ENCODE data around the gene ANXA9. TPM values are rescaled to one million over a fixed set of nuclear protein-coding genes. Genes with fewer than 3 reads are reported as not detected.

ANXA9 gene
- total RNA-seq, 1 experiment from 2014 or later, result 2.7 TPM

GRCh38 chr1:151032164-151032563, 50.1 kb downstream of the ANXA9 start:
- DNase-seq (ENCODE audit: low read depth, low spot score), result no peak
- Histone ChIP-seq H3K4me2 (ENCODE audit: low read length) (no peak overlapping the region), H4K20me1 (ENCODE audit: insufficient read depth) (no peaks in the 10 kb centered on the region), H3K9me2 (ENCODE audit: insufficient read depth) (no peaks in the 10 kb centered on the region), H3K4me3 (replicated peaks in 1 of 2; ENCODE audit: low read depth in 1 of 2, low read length in 2 of 2) (no peak overlapping the region), H3K4me1 (ENCODE audit: control insufficient read depth in 1 of 2, insufficient read depth in 2 of 2, low read length in 2 of 2) (peaks cover 5% of the 10 kb centered on the region in 2 experiments; a peak in 3 of 4 replicates), H3K27ac (ENCODE audit: low read depth, low read length) (no peak overlapping the region), H3K36me3 (ENCODE audit: control insufficient read depth in 1 of 2, insufficient read depth in 2 of 2, low read length in 2 of 2) (peaks cover 10 to 20% of the 10 kb centered on the region in 2 experiments; a peak in 3 of 4 replicates), H3K79me2 (ENCODE audit: insufficient read depth, low read length) (no peaks in the 10 kb centered on the region), H3K9ac (ENCODE audit: low read length) (no peak overlapping the region), H3K27me3 (ENCODE audit: insufficient read depth, low read length) (no peaks in the 10 kb centered on the region), H3K9me3 (ENCODE audit: control insufficient read depth in 1 of 2, insufficient read depth in 1 of 2, low read depth in 1 of 2, low read length in 2 of 2) (no peaks in the 10 kb centered on the region), H2AFZ (ENCODE audit: low read depth, low read length, poor library complexity, severe bottlenecking) (no peak overlapping the region)
- CTCF ChIA-PET, result no interaction called here
- BruUV-seq (replicated peaks), result no TSS peak
- no peak for TF ChIP-seq EZH2 (IDR thresholded peaks at IDR 0.05)
- no peak for TF ChIP-seq CEBPB (IDR thresholded peaks at IDR 0.05; ENCODE audit: low read depth)
- TF ChIP-seq CBX3 (IDR thresholded peaks at IDR 0.05; ENCODE audit: low read depth), result no peak
- TF ChIP-seq MAX (IDR thresholded peaks at IDR 0.05), result no peak
- TF ChIP-seq, protein P1, sequence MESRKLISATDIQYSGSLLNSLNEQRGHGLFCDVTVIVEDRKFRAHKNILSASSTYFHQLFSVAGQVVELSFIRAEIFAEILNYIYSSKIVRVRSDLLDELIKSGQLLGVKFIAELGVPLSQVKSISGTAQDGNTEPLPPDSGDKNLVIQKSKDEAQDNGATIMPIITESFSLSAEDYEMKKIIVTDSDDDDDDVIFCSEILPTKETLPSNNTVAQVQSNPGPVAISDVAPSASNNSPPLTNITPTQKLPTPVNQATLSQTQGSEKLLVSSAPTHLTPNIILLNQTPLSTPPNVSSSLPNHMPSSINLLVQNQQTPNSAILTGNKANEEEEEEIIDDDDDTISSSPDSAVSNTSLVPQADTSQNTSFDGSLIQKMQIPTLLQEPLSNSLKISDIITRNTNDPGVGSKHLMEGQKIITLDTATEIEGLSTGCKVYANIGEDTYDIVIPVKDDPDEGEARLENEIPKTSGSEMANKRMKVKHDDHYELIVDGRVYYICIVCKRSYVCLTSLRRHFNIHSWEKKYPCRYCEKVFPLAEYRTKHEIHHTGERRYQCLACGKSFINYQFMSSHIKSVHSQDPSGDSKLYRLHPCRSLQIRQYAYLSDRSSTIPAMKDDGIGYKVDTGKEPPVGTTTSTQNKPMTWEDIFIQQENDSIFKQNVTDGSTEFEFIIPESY (IDR thresholded peaks at IDR 0.05; ENCODE audit: extremely low read depth, insufficient replicate concordance, low read length), result no peak
- TF ChIP-seq ZNF274 (IDR thresholded peaks at IDR 0.05; ENCODE audit: low read depth, low read length), result no peak
- TF ChIP-seq, protein P2, sequence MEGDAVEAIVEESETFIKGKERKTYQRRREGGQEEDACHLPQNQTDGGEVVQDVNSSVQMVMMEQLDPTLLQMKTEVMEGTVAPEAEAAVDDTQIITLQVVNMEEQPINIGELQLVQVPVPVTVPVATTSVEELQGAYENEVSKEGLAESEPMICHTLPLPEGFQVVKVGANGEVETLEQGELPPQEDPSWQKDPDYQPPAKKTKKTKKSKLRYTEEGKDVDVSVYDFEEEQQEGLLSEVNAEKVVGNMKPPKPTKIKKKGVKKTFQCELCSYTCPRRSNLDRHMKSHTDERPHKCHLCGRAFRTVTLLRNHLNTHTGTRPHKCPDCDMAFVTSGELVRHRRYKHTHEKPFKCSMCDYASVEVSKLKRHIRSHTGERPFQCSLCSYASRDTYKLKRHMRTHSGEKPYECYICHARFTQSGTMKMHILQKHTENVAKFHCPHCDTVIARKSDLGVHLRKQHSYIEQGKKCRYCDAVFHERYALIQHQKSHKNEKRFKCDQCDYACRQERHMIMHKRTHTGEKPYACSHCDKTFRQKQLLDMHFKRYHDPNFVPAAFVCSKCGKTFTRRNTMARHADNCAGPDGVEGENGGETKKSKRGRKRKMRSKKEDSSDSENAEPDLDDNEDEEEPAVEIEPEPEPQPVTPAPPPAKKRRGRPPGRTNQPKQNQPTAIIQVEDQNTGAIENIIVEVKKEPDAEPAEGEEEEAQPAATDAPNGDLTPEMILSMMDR (IDR thresholded peaks at IDR 0.05 in 2 of 3, conservative IDR thresholded peaks at IDR 0.05 in 1 of 3; ENCODE audit: borderline replicate concordance in 1 of 3, insufficient read depth in 1 of 3, low read depth in 2 of 3, low read length in 2 of 3), result no peak
- TF ChIP-seq, protein P3, sequence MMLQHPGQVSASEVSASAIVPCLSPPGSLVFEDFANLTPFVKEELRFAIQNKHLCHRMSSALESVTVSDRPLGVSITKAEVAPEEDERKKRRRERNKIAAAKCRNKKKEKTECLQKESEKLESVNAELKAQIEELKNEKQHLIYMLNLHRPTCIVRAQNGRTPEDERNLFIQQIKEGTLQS (IDR thresholded peaks at IDR 0.05), result no peak
- no peak for TF ChIP-seq REST (IDR thresholded peaks at IDR 0.05; ENCODE audit: low read depth)
- no peak for TF ChIP-seq ELF1 (IDR thresholded peaks at IDR 0.05; ENCODE audit: borderline replicate concordance, low read depth)
- TF ChIP-seq SRF (IDR thresholded peaks at IDR 0.05; ENCODE audit: low read depth), result no peak
- no peak for TF ChIP-seq POLR2AphosphoS5 (IDR thresholded peaks at IDR 0.05; ENCODE audit: low read depth, low read length)
- TF ChIP-seq FOSL1 (IDR thresholded peaks at IDR 0.05; ENCODE audit: low read depth), result no peak
- TF ChIP-seq ZFX (IDR thresholded peaks at IDR 0.05), result no peak
- no peak for TF ChIP-seq SP1 (IDR thresholded peaks at IDR 0.05; ENCODE audit: low read depth)
- TF ChIP-seq YY1 (IDR thresholded peaks at IDR 0.05; ENCODE audit: extremely low read depth, insufficient replicate concordance, low read depth, low read length), result no peak
- no peak for ATAC-seq
- intact Hi-C loops (cut with micrococcal nuclease), result no loop called here
- POLR2A ChIA-PET, result interaction anchor here (0.6 kb wide), 1 partner anchor 21 kb away, joined by 3 read pairs; no protein-coding TSS in a partner anchor
- RAD21 ChIA-PET (ENCODE audit: low non-redundant PET in 1 of 2, low total read pairs in 2 of 2, uncharacterized antibody in 2 of 2, unreplicated experiment in 2 of 2), result no interaction called here
